Measurements from ENCODE around the gene RGS13.

GRCh38 chr1:192631749-192632148, 4.2 kb upstream of the RGS13 start:
- no peak for TF ChIP-seq CTCF (conservative IDR thresholded peaks at IDR 0.05; ENCODE audit: low read depth in 2 of 2)
- TF ChIP-seq, protein P1, sequence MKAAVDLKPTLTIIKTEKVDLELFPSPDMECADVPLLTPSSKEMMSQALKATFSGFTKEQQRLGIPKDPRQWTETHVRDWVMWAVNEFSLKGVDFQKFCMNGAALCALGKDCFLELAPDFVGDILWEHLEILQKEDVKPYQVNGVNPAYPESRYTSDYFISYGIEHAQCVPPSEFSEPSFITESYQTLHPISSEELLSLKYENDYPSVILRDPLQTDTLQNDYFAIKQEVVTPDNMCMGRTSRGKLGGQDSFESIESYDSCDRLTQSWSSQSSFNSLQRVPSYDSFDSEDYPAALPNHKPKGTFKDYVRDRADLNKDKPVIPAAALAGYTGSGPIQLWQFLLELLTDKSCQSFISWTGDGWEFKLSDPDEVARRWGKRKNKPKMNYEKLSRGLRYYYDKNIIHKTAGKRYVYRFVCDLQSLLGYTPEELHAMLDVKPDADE (IDR thresholded peaks at IDR 0.05) = no peak
- no peak for TF ChIP-seq POLR2AphosphoS5 (IDR thresholded peaks at IDR 0.05; ENCODE audit: low read depth)
- TF ChIP-seq, protein P2, sequence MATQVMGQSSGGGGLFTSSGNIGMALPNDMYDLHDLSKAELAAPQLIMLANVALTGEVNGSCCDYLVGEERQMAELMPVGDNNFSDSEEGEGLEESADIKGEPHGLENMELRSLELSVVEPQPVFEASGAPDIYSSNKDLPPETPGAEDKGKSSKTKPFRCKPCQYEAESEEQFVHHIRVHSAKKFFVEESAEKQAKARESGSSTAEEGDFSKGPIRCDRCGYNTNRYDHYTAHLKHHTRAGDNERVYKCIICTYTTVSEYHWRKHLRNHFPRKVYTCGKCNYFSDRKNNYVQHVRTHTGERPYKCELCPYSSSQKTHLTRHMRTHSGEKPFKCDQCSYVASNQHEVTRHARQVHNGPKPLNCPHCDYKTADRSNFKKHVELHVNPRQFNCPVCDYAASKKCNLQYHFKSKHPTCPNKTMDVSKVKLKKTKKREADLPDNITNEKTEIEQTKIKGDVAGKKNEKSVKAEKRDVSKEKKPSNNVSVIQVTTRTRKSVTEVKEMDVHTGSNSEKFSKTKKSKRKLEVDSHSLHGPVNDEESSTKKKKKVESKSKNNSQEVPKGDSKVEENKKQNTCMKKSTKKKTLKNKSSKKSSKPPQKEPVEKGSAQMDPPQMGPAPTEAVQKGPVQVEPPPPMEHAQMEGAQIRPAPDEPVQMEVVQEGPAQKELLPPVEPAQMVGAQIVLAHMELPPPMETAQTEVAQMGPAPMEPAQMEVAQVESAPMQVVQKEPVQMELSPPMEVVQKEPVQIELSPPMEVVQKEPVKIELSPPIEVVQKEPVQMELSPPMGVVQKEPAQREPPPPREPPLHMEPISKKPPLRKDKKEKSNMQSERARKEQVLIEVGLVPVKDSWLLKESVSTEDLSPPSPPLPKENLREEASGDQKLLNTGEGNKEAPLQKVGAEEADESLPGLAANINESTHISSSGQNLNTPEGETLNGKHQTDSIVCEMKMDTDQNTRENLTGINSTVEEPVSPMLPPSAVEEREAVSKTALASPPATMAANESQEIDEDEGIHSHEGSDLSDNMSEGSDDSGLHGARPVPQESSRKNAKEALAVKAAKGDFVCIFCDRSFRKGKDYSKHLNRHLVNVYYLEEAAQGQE (IDR thresholded peaks at IDR 0.05; ENCODE audit: unreplicated experiment) = no peak
- TF ChIP-seq EZH2 (IDR thresholded peaks at IDR 0.05; ENCODE audit: low read depth, unreplicated experiment) = no peak
- TF ChIP-seq ZNF114 (CRISPR knock-in tag; IDR thresholded peaks at IDR 0.05) = no peak
- no peak for TF ChIP-seq JUNB (IDR thresholded peaks at IDR 0.05; ENCODE audit: unreplicated experiment)
- TF ChIP-seq CREB1 (CRISPR knock-in tag; IDR thresholded peaks at IDR 0.05; ENCODE audit: low read depth) = no peak
